GM23338 (cell line): ENCODE measurements around the gene FRMD4A. TPM values are rescaled to one million over a fixed set of nuclear protein-coding genes. Genes with fewer than 3 reads are reported as not detected.

Experiments
- ATAC-seq: fragments of 200-7000 bp; cut with Tn5 transposase; 3 replicates; pipeline ENCODE4 v1.9.1; 2020
- DNase-seq: peaks from one replicate; pipeline ENCODE4 v3.0.0-alpha.2; 2015; ENCODE audit warnings: low spot score
- H2AFZ ChIP-seq: fragments of 200-600 bp; sonication (generic); 2 replicates; pipeline ENCODE4 v1.8.0; 2016; ENCODE audit warnings: antibody characterized with exemption, mild to moderate bottlenecking, moderate library complexity
- H3F3A ChIP-seq: fragments of 200-600 bp; sonication (generic); replicated peaks from 2 replicates; pipeline ENCODE4 v1.8.0; 2017; ENCODE audit warnings: antibody characterized with exemption, mixed run types, low read depth
- H3K27ac ChIP-seq: fragments of 200-600 bp; sonication (generic); 2 replicates; pipeline ENCODE4 v1.6.1; 2016; ENCODE audit warnings: low read depth
- H3K27me3 ChIP-seq: fragments of 200-600 bp; sonication (generic); 2 replicates; pipeline ENCODE4 v1.8.0; 2016; ENCODE audit warnings: mild to moderate bottlenecking, mixed run types, moderate library complexity; ENCODE audit not compliant: insufficient read depth
- H3K36me3 ChIP-seq: fragments of 200-600 bp; sonication (generic); 2 replicates; pipeline ENCODE4 v1.8.0; 2016; ENCODE audit warnings: mild to moderate bottlenecking; ENCODE audit not compliant: insufficient read depth
- H3K4me1 ChIP-seq: fragments of 200-600 bp; sonication (generic); 2 replicates; pipeline ENCODE4 v1.8.0; 2016; ENCODE audit warnings: mild to moderate bottlenecking, moderate library complexity; ENCODE audit not compliant: insufficient read depth
- H3K4me2 ChIP-seq: fragments of 200-600 bp; sonication (generic); 2 replicates; pipeline ENCODE4 v1.7.1; 2017; ENCODE audit warnings: mixed run types
- H3K4me3 ChIP-seq: fragments of 200-600 bp; sonication (generic); 2 replicates; pipeline ENCODE4 v1.6.1; 2016; ENCODE audit warnings: mixed run types
- H3K79me2 ChIP-seq: fragments of 200-600 bp; sonication (generic); replicated peaks from 2 replicates; pipeline ENCODE4 v1.8.0; 2017; ENCODE audit warnings: mild to moderate bottlenecking; ENCODE audit not compliant: insufficient read depth
- H3K9me2 ChIP-seq: fragments of 200-600 bp; sonication (generic); 2 replicates; pipeline ENCODE4 v1.8.0; 2017; ENCODE audit not compliant: insufficient read depth
- H4K20me1 ChIP-seq: fragments of 200-600 bp; sonication (generic); replicated peaks from 2 replicates; pipeline ENCODE4 v1.8.0; 2017; ENCODE audit warnings: mild to moderate bottlenecking; ENCODE audit not compliant: insufficient read depth
- H3K27ac Mint-ChIP-seq: 2 replicates; pipeline ENCODE4 v1.8.0; 2020; ENCODE audit warnings: inconsistent platforms, mild to moderate bottlenecking, moderate library complexity, mixed read lengths
- H3K27me3 Mint-ChIP-seq: 3 replicates; pipeline ENCODE4 v1.8.0; 2022; ENCODE audit warnings: low read depth, mild to moderate bottlenecking, moderate library complexity, mixed read lengths, inconsistent platforms; ENCODE audit not compliant: insufficient read depth, poor library complexity
- H3K36me3 Mint-ChIP-seq: 3 replicates; pipeline ENCODE4 v1.8.0; 2021; ENCODE audit warnings: low read depth, mild to moderate bottlenecking, inconsistent platforms, moderate library complexity, mixed read lengths
- H3K4me1 Mint-ChIP-seq: 3 replicates; pipeline ENCODE4 v1.8.0; 2020; ENCODE audit warnings: mild to moderate bottlenecking, inconsistent platforms, mixed read lengths
- H3K4me3 Mint-ChIP-seq: 3 replicates; pipeline ENCODE4 v1.8.0; 2021; ENCODE audit warnings: moderate library complexity, mild to moderate bottlenecking, inconsistent platforms, mixed read lengths
- H3K9me3 Mint-ChIP-seq: 3 replicates; pipeline ENCODE4 v1.8.0; 2020; ENCODE audit warnings: moderate library complexity, mild to moderate bottlenecking, inconsistent platforms, mixed read lengths
- CREB1 ChIP-seq: fragments of 250-450 bp; sonication (Bioruptor Pico); IDR thresholded peaks from 2 replicates; pipeline ENCODE4 v1.5.0; 2020; ENCODE audit warnings: low read depth, mild to moderate bottlenecking, moderate library complexity
- CTCF ChIP-seq, 2 experiments: fragments of 200-600 bp in 1 of 2; sonication (generic) in 1 of 2; conservative IDR thresholded peaks; 2 replicates each; pipeline versions ENCODE4 v1.5.1 to v1.6.1; 2016 to 2017; ENCODE audit warnings: antibody characterized with exemption in 2 of 2, low read depth in 2 of 2, mild to moderate bottlenecking in 2 of 2, moderate library complexity in 1 of 2
- ETS1 ChIP-seq: IDR thresholded peaks from 2 replicates; pipeline ENCODE4 v1.6.1; 2016; ENCODE audit warnings: antibody characterized with exemption
- EZH2 ChIP-seq: fragments of 200-600 bp; sonication (generic); IDR thresholded peaks from one replicate; pipeline ENCODE4 v1.8.0; 2017; ENCODE audit warnings: antibody characterized with exemption, mild to moderate bottlenecking, low read depth; ENCODE audit not compliant: unreplicated experiment
- EZH2phosphoT487 ChIP-seq: fragments of 200-600 bp; sonication (generic); IDR thresholded peaks from one replicate; pipeline ENCODE4 v1.8.1; 2018; ENCODE audit warnings: antibody characterized with exemption; ENCODE audit not compliant: unreplicated experiment
- JUNB ChIP-seq: IDR thresholded peaks from one replicate; pipeline ENCODE4 v1.6.1; 2016; ENCODE audit warnings: antibody characterized with exemption; ENCODE audit not compliant: unreplicated experiment
- NANOG ChIP-seq: IDR thresholded peaks from 2 replicates; pipeline ENCODE4 v1.6.1; 2016; ENCODE audit warnings: antibody characterized with exemption, borderline replicate concordance
- POLR2AphosphoS5 ChIP-seq: IDR thresholded peaks from 2 replicates; pipeline ENCODE4 v1.6.1; 2016; ENCODE audit warnings: antibody characterized with exemption, low read depth
- STAT1 ChIP-seq: IDR thresholded peaks from one replicate; pipeline ENCODE4 v1.6.1; 2016; ENCODE audit warnings: antibody characterized with exemption; ENCODE audit not compliant: unreplicated experiment
- ZNF114 ChIP-seq: fragments of 250-450 bp; sonication (Bioruptor Pico); IDR thresholded peaks from 2 replicates; pipeline ENCODE4 v1.5.0; 2020; ENCODE audit warnings: mild to moderate bottlenecking, moderate library complexity
- ZNF331 ChIP-seq: fragments of 250-450 bp; sonication (Bioruptor Pico); IDR thresholded peaks from 2 replicates; pipeline ENCODE4 v1.5.0; 2020; ENCODE audit warnings: low read depth, mild to moderate bottlenecking, moderate library complexity
- ZNF462 ChIP-seq: fragments of 250-450 bp; sonication (Bioruptor Pico); IDR thresholded peaks from 2 replicates; pipeline ENCODE4 v1.5.0; 2020; ENCODE audit warnings: mild to moderate bottlenecking, moderate library complexity
- polyA plus RNA-seq: library from polyadenylated mRNA; unstranded; fragments of >200 nt; fragmentation: Nextera tagmentation; extraction: Ambion mirVana; gene quantifications from 2 replicates; pipeline ENCODE4 v1.2.1, GENCODE V29; 2016
- total RNA-seq: library from RNA; depleted of rRNA; stranded (reverse); fragments of >200 nt; shearing (Covaris generic); gene quantifications from 2 replicates; pipeline ENCODE4 v1.2.3, GENCODE V29; 2014

Gene FRMD4A
- total and polyA plus RNA-seq, 2 experiments from 2014 or later: 14.0 to 20.1 TPM

- TF ChIP-seq CTCF (conservative IDR thresholded peaks at IDR 0.05; ENCODE audit: low read depth in 2 of 2) (no peak), ZNF331 (CRISPR knock-in tag) (no peak), ZNF114 (CRISPR knock-in tag) (no peak), STAT1 (no peak)
Measured at GRCh38 chr10:14026325-14026724, 304.4 kb downstream of the FRMD4A start (continued).

GRCh38 chr10:14025283-14026189 lies 305.2 kb downstream of the FRMD4A start:
- Histone ChIP-seq H3K9me2 (0 out of 2 replicates have a peak, but pooled peaks cover 8% of the 10 kb centered on the region), H3K4me1 (no peaks in the 10 kb centered on the region), H2AFZ (no peak overlapping the region), H3K36me3 (no peaks in the 10 kb centered on the region), H3K27me3 (no peaks in the 10 kb centered on the region), H3K27ac (no peak overlapping the region), H3K79me2 (no peaks in the 10 kb centered on the region), H3K4me2 (no peak overlapping the region), H3F3A (no peaks in the 10 kb centered on the region), H4K20me1 (no peaks in the 10 kb centered on the region), H3K4me3 (no peak overlapping the region)
- no peak overlapping the region for H3K4me3 Mint-ChIP-seq
- no peak overlapping the region for H3K27ac Mint-ChIP-seq
- H3K27me3 Mint-ChIP-seq: peaks cover 1% of the 10 kb centered on the region
- ATAC-seq: no peak
- DNase-seq: no peak
- H3K36me3 Mint-ChIP-seq: no peaks in the 10 kb centered on the region
- H3K9me3 Mint-ChIP-seq: no peaks in the 10 kb centered on the region
- H3K4me1 Mint-ChIP-seq: no peaks in the 10 kb centered on the region
- no peak for TF ChIP-seq ZNF114 (CRISPR knock-in tag)
- TF ChIP-seq JUNB: no peak
- TF ChIP-seq POLR2AphosphoS5: no peak
- no peak for TF ChIP-seq EZH2
- no peak for TF ChIP-seq CTCF (conservative IDR thresholded peaks at IDR 0.05; ENCODE audit: low read depth in 2 of 2)
- no peak for TF ChIP-seq STAT1
- TF ChIP-seq NANOG: no peak
- TF ChIP-seq ETS1: no peak
- TF ChIP-seq ZNF462: no peak
- no peak for TF ChIP-seq EZH2phosphoT487
- no peak for TF ChIP-seq CREB1 (CRISPR knock-in tag)
